ENCODE results near the gene RSPH3.

DNA sequence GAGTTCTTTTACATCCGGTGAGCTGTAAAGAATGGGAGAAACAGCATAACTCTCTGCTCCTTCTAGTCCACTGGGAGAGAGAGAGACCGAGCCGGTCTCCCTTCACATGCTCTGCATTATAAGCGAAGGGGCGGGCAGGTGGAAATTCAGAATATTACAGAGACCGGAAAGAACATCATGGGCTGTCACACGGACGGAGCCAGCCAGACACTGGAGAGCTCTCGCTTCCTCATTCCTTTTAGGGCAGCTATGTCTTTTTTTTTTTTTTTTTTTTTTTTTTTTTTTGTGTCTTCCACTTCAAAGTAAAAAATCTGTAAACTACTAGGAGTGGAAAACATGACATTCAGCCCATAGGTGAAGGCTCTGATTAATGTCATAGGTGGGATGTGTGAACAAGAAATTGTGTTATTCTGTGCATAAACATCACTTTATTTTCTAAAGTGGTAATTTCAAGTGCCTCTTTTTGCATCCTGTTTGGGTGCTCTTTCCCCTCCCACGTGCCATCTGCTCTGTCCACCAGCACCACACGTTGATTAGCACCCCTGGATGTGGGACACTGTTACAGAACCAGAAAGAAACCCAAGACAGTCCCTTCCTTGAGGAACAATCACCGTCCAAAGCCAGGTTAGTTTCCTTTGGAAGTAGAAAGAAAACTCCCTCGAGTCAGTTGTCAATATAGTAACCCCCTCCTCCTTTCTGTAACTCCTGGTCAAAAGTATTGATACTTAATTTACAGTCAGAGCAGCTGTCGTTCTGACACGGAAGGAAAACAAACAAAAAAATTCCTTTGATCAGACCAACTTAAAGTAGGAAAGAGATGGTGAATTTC is 45.1 kb upstream of the RSPH3 start, which contains the start of gene TAGAP:
- TF ChIP-seq, protein P1, sequence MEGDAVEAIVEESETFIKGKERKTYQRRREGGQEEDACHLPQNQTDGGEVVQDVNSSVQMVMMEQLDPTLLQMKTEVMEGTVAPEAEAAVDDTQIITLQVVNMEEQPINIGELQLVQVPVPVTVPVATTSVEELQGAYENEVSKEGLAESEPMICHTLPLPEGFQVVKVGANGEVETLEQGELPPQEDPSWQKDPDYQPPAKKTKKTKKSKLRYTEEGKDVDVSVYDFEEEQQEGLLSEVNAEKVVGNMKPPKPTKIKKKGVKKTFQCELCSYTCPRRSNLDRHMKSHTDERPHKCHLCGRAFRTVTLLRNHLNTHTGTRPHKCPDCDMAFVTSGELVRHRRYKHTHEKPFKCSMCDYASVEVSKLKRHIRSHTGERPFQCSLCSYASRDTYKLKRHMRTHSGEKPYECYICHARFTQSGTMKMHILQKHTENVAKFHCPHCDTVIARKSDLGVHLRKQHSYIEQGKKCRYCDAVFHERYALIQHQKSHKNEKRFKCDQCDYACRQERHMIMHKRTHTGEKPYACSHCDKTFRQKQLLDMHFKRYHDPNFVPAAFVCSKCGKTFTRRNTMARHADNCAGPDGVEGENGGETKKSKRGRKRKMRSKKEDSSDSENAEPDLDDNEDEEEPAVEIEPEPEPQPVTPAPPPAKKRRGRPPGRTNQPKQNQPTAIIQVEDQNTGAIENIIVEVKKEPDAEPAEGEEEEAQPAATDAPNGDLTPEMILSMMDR (IDR thresholded peaks at IDR 0.05): no peak
- TF ChIP-seq POLR2A (IDR thresholded peaks at IDR 0.05): no peak

Measured in lower leg skin (tissue), 3 donors.